Astrocyte (in vitro differentiated cells and primary cell): ENCODE measurements around the gene NHERF2.

ENCODE experiments used
- EZH2 ChIP-seq: IDR thresholded peaks from 2 replicates; pipeline ENCODE4 v1.6.1; 2012; ENCODE audit warnings: mild to moderate bottlenecking, low read length, inconsistent platforms; ENCODE audit not compliant: insufficient read depth
- TF ChIP-seq, protein P1 (sequence below): IDR thresholded peaks from 2 replicates; pipeline ENCODE4 v1.5.1; 2011; ENCODE audit warnings: low read depth, mild to moderate bottlenecking, inconsistent platforms, low read length, moderate library complexity; ENCODE audit not compliant: insufficient read depth

DNA sequence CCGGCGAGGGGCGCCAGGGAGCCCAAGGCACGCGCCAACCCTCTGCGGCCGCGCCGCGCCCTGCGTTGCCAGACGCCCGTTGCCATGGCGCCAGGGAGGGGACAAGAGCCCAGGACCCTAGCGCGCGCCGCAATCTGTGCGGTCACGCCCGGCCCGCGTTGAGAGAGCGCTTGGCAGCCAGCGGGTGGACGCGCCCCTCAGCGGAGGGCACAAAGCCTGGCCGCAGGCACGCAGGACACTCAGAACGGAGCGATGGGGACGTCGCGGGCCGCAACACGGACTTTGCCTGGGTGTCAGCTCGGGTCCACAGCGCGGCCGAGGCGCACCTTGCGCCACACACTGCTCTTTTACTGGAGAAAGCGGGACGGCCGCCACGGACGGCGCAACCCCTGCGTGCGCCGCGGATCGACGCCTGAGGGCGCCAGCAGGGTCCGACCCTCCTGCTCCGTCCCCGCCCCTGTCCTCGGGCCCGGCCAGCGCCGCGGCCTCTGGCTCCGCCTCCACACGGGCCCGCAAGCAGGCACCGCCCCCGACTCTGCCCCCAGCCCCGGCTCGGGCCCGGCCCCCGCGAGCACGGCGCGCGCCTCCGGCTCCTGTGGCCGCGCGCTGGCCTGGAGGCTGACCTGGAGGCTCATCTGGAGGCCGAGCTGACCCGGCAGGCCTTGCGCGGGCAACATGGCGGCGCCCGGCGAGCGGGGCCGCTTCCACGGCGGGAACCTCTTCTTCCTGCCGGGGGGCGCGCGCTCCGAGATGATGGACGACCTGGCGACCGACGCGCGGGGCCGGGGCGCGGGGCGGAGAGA is 43.0 kb upstream of the NHERF2 start, which contains the start of gene GFER:
- TF ChIP-seq, protein P1, sequence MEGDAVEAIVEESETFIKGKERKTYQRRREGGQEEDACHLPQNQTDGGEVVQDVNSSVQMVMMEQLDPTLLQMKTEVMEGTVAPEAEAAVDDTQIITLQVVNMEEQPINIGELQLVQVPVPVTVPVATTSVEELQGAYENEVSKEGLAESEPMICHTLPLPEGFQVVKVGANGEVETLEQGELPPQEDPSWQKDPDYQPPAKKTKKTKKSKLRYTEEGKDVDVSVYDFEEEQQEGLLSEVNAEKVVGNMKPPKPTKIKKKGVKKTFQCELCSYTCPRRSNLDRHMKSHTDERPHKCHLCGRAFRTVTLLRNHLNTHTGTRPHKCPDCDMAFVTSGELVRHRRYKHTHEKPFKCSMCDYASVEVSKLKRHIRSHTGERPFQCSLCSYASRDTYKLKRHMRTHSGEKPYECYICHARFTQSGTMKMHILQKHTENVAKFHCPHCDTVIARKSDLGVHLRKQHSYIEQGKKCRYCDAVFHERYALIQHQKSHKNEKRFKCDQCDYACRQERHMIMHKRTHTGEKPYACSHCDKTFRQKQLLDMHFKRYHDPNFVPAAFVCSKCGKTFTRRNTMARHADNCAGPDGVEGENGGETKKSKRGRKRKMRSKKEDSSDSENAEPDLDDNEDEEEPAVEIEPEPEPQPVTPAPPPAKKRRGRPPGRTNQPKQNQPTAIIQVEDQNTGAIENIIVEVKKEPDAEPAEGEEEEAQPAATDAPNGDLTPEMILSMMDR: no peak
- TF ChIP-seq EZH2: no peak
